Keratinocyte (primary cell): Measurements from ENCODE around the gene C20orf204. TPM values are rescaled to one million over a fixed set of nuclear protein-coding genes. Genes with fewer than 3 reads are reported as not detected.

Source experiments
- DNase-seq: peaks from one replicate; pipeline ENCODE4 v3.0.0-alpha.2; 2011; ENCODE audit warnings: low read depth, missing footprints, low spot score
- FAIRE-seq: peaks from 2 replicates; lab custom pipeline; 2011; peaks lifted over from hg19 to GRCh38; lab: Jason Lieb, UNC
- H2AFZ ChIP-seq: 2 replicates; pipeline ENCODE4 v1.6.0; 2012; ENCODE audit warnings: low read length, control low read depth, inconsistent platforms; ENCODE audit not compliant: control insufficient read depth
- H3K27ac ChIP-seq: 2 replicates; pipeline ENCODE4 v1.5.1; 2011; ENCODE audit warnings: low read length; ENCODE audit not compliant: control insufficient read depth, insufficient read depth
- H3K27me3 ChIP-seq: 3 replicates; pipeline ENCODE4 v1.6.0; 2011; ENCODE audit warnings: low read length; ENCODE audit not compliant: control insufficient read depth, insufficient read depth; ENCODE audit errors: extremely low read depth
- H3K36me3 ChIP-seq, 2 experiments: 2 replicates in 1 of 2; 3 replicates in 1 of 2; pipeline ENCODE4 v1.5.1; 2011; ENCODE audit warnings: low read length in 2 of 2, mild to moderate bottlenecking in 1 of 2; ENCODE audit not compliant: control insufficient read depth in 2 of 2, insufficient read depth in 2 of 2; ENCODE audit errors: extremely low read depth in 1 of 2
- H3K4me1 ChIP-seq: 3 replicates; pipeline ENCODE4 v1.5.1; 2011; ENCODE audit warnings: low read length; ENCODE audit not compliant: control insufficient read depth, insufficient read depth; ENCODE audit errors: extremely low read depth
- H3K4me2 ChIP-seq: 3 replicates; pipeline ENCODE4 v1.6.0; 2011; ENCODE audit warnings: low read depth, low read length; ENCODE audit not compliant: control insufficient read depth, insufficient read depth; ENCODE audit errors: extremely low read depth
- H3K4me3 ChIP-seq, 3 experiments: fragments of 200-600 bp in 1 of 3; sonication (generic) in 1 of 3; 2 replicates in 2 of 3; 3 replicates in 1 of 3; pipeline ENCODE4 v1.5.1; 2011 to 2016; ENCODE audit warnings: low read length in 3 of 3, mild to moderate bottlenecking in 3 of 3, control low read depth in 2 of 3, inconsistent platforms in 1 of 3, low read depth in 1 of 3, mixed read lengths in 1 of 3, mixed run types in 1 of 3, moderate library complexity in 1 of 3; ENCODE audit not compliant: control insufficient read depth in 2 of 3, insufficient read depth in 2 of 3; ENCODE audit errors: extremely low read depth in 1 of 3
- H3K79me2 ChIP-seq: 2 replicates; pipeline ENCODE4 v1.6.0; 2012; ENCODE audit warnings: low read length; ENCODE audit not compliant: control insufficient read depth, insufficient read depth
- H3K9ac ChIP-seq: 3 replicates; pipeline ENCODE4 v1.6.0; 2011; ENCODE audit warnings: low read length; ENCODE audit not compliant: control insufficient read depth, insufficient read depth; ENCODE audit errors: extremely low read depth
- H3K9me1 ChIP-seq: 3 replicates; pipeline ENCODE4 v1.6.0; 2011; ENCODE audit warnings: low read length; ENCODE audit not compliant: control insufficient read depth, insufficient read depth; ENCODE audit errors: extremely low read depth
- H3K9me3 ChIP-seq: 2 replicates; pipeline ENCODE4 v1.5.1; 2012; ENCODE audit warnings: low read depth, low read length; ENCODE audit not compliant: control insufficient read depth
- H4K20me1 ChIP-seq: 3 replicates; pipeline ENCODE4 v1.6.0; 2011; ENCODE audit warnings: low read length; ENCODE audit not compliant: control insufficient read depth, insufficient read depth; ENCODE audit errors: extremely low read depth
- CTCF ChIP-seq, 3 experiments: IDR thresholded peaks in 1 of 3; conservative IDR thresholded peaks in 1 of 3; optimal IDR thresholded peaks in 1 of 3; 2 replicates in 2 of 3; 3 replicates in 1 of 3; pipeline versions ENCODE3 to v1.5.1; 2011; ENCODE audit warnings: low read length in 3 of 3, mild to moderate bottlenecking in 3 of 3, moderate library complexity in 2 of 3, control low read depth in 1 of 3, inconsistent platforms in 1 of 3; ENCODE audit not compliant: insufficient read depth in 2 of 3; ENCODE audit errors: extremely low read depth in 1 of 3
- EZH2 ChIP-seq: IDR thresholded peaks from one replicate; pipeline ENCODE4 v1.6.1; 2012; ENCODE audit warnings: inconsistent platforms, mild to moderate bottlenecking, low read length, moderate library complexity
- dilution Hi-C: fragments of 300-500 bp; cut with MboI; formaldehyde crosslinking; loops from one replicate; pipeline ENCODE4 v1.7.0; 2020; ENCODE audit warnings: low sequenced_read_pairs; ENCODE audit not compliant: extremely low pct_ligation_motif_present
- polyA plus RNA-seq, 5 experiments: library from polyadenylated mRNA; depleted of rRNA in 3 of 5; stranded (reverse) in 3 of 5; stranded (forward) in 1 of 5; unstranded in 1 of 5; fragments of >200 nt; gene quantifications; 1 replicate in 1 of 5; 2 replicates in 3 of 5; 3 replicates in 1 of 5; pipeline versions ENCODE4 v1.2.1 to v1.2.3, GENCODE V29; 2011 to 2012; ENCODE audit warnings: missing spikeins in 2 of 5, low read depth in 1 of 5, low replicate concordance in 1 of 5

C20orf204 gene
- polyA plus RNA-seq, 1 donor (not counting 4 experiments of a cell fraction or from before 2014, with no cell fraction given), result 0.08 TPM

- H3K4me2 ChIP-seq, result no peak overlapping the region
- H3K36me3 ChIP-seq, result peaks cover 25 to 37% of the 10 kb centered on the region in 2 experiments
- no peaks in the 10 kb centered on the region for H3K4me1 ChIP-seq
- no peaks in the 10 kb centered on the region for H3K9me3 ChIP-seq
- H3K9ac ChIP-seq, result no peak overlapping the region
- no peaks in the 10 kb centered on the region for H3K79me2 ChIP-seq
- H3K27me3 ChIP-seq, result no peaks in the 10 kb centered on the region
- no peak overlapping the region for H3K4me3 ChIP-seq
- dilution Hi-C loops, result no loop called here
- no peak overlapping the region for H2AFZ ChIP-seq
- no peak for DNase-seq
- no peak overlapping the region for H3K27ac ChIP-seq
- TF ChIP-seq EZH2 (no peak), CTCF (optimal IDR thresholded peaks at IDR 0.05 in 1 of 3, IDR thresholded peaks at IDR 0.05 in 1 of 3, conservative IDR thresholded peaks at IDR 0.05 in 1 of 3; ENCODE audit: extremely low read depth in 1 of 3, insufficient read depth in 2 of 3, low read length in 3 of 3) (no peak)
- no peaks in the 10 kb centered on the region for H4K20me1 ChIP-seq
- no peaks in the 10 kb centered on the region for H3K9me1 ChIP-seq
- no peak for FAIRE-seq
Observed at GRCh38 chr20:64029293-64030117, 6.5 kb upstream of the C20orf204 start.

GRCh38 chr20:64030371-64031134 is 5.4 kb upstream of the C20orf204 start:
- no peak for TF ChIP-seq EZH2
- no peak for TF ChIP-seq CTCF (optimal IDR thresholded peaks at IDR 0.05 in 1 of 3, IDR thresholded peaks at IDR 0.05 in 1 of 3, conservative IDR thresholded peaks at IDR 0.05 in 1 of 3; ENCODE audit: extremely low read depth in 1 of 3, insufficient read depth in 2 of 3, low read length in 3 of 3)
- FAIRE-seq, result no peak
- no peaks in the 10 kb centered on the region for H3K79me2 ChIP-seq
- no peak overlapping the region for H3K27ac ChIP-seq
- H3K36me3 ChIP-seq, result peaks cover 19 to 36% of the 10 kb centered on the region in 2 experiments
- H3K9ac ChIP-seq, result no peak overlapping the region
- H2AFZ ChIP-seq, result no peak overlapping the region
- H3K9me3 ChIP-seq, result no peaks in the 10 kb centered on the region
- no peaks in the 10 kb centered on the region for H3K4me1 ChIP-seq
- no peaks in the 10 kb centered on the region for H3K27me3 ChIP-seq
- no peaks in the 10 kb centered on the region for H4K20me1 ChIP-seq
- H3K4me2 ChIP-seq, result no peak overlapping the region
- no peak for DNase-seq
- no peak overlapping the region for H3K4me3 ChIP-seq
- no peaks in the 10 kb centered on the region for H3K9me1 ChIP-seq
- dilution Hi-C loops, result no loop called here
